Endothelial cell of umbilical vein (primary cell): ENCODE measurements around the gene RNU5B-1.

Experiments
- POLR2A ChIP-seq: IDR thresholded peaks from 2 replicates; pipeline ENCODE4 v1.6.1; 2012; ENCODE audit warnings: low read depth, mild to moderate bottlenecking, control low read depth, low read length
- POLR2AphosphoS5 ChIP-seq: IDR thresholded peaks from 2 replicates; pipeline ENCODE4 v1.6.1; 2012; ENCODE audit warnings: low read depth, mild to moderate bottlenecking, control low read depth, low read length, moderate library complexity; ENCODE audit not compliant: insufficient read depth
- TF ChIP-seq, protein P1 (sequence below), 2 donors: IDR thresholded peaks; 1 replicate in 1 of 2; 2 replicates in 1 of 2; pipeline ENCODE4 v1.5.1; 2011; ENCODE audit warnings: low read length in 2 of 2, mild to moderate bottlenecking in 2 of 2, moderate library complexity in 2 of 2, control low read depth in 1 of 2, inconsistent platforms in 1 of 2, low read depth in 1 of 2; ENCODE audit not compliant: insufficient read depth in 1 of 2; ENCODE audit errors: extremely low read depth in 1 of 2

DNA sequence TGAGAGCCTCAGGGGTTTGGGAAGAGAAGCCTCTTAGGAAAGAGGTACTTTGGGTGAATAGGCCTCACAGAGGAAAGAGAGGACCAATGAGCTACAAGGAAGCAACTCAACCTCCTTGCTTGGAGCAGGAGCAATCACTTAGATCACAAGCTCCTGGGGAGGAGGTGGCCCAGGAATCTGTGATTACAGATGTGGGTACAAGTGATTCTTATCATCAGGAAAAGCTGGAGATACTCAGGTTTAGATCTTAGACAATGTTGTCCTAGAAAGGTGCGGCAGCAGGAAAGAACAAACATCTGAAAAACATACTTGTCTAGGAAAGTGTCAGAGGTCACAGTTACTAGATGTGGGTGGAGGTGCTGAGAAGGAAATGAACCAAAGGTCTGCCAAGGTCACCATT, 26.0 kb upstream of the RNU5B-1 start:
- no peak for TF ChIP-seq POLR2AphosphoS5
- TF ChIP-seq, protein P1, sequence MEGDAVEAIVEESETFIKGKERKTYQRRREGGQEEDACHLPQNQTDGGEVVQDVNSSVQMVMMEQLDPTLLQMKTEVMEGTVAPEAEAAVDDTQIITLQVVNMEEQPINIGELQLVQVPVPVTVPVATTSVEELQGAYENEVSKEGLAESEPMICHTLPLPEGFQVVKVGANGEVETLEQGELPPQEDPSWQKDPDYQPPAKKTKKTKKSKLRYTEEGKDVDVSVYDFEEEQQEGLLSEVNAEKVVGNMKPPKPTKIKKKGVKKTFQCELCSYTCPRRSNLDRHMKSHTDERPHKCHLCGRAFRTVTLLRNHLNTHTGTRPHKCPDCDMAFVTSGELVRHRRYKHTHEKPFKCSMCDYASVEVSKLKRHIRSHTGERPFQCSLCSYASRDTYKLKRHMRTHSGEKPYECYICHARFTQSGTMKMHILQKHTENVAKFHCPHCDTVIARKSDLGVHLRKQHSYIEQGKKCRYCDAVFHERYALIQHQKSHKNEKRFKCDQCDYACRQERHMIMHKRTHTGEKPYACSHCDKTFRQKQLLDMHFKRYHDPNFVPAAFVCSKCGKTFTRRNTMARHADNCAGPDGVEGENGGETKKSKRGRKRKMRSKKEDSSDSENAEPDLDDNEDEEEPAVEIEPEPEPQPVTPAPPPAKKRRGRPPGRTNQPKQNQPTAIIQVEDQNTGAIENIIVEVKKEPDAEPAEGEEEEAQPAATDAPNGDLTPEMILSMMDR (IDR thresholded peaks at IDR 0.05; ENCODE audit: extremely low read depth in 1 of 2, insufficient read depth in 1 of 2, low read depth in 1 of 2, low read length in 2 of 2): no peak
- no peak for TF ChIP-seq POLR2A
